ENCODE data around the gene RPS6KA4. TPM values are rescaled to one million over a fixed set of nuclear protein-coding genes. Genes with fewer than 3 reads are reported as not detected.

RPS6KA4 gene
- polyA plus RNA-seq, 3 donors, result 11.1 to 29.4 (median 25.3) TPM

Other genes with a start within 250 kb of the RPS6KA4 start
- gene MACROD1, start 193.0 kb upstream of the RPS6KA4 start, polyA plus RNA-seq, result 10 to 100 TPM; 27.6 to 66.7 (median 38.7) TPM
- 10 to 100 TPM; 30.0 to 65.6 (median 46.3) TPM for gene STIP1, start 173.0 kb upstream of the RPS6KA4 start, polyA plus RNA-seq
- gene FERMT3, start 152.4 kb upstream of the RPS6KA4 start, polyA plus RNA-seq, result 10 to 100 TPM in 2 of 3 donors, 1 to 10 TPM in 1; 5.6 to 39.9 (median 26.7) TPM
- gene TRPT1, start 133.0 kb upstream of the RPS6KA4 start, polyA plus RNA-seq, result 10 to 100 TPM; 42.2 to 61.3 (median 46.7) TPM
- 10 to 100 TPM; 42.5 to 51.3 (median 49.4) TPM for gene NUDT22, start 132.9 kb upstream of the RPS6KA4 start, polyA plus RNA-seq
- 10 to 100 TPM; 34.4 to 47.0 (median 42.8) TPM for gene DNAJC4, start 128.6 kb upstream of the RPS6KA4 start, polyA plus RNA-seq
- 100 to 1,000 TPM in 2 of 3 donors, 10 to 100 TPM in 1; 53.2 to 327 (median 249) TPM for gene VEGFB, start 124.6 kb upstream of the RPS6KA4 start, polyA plus RNA-seq
- gene FKBP2, start 118.1 kb upstream of the RPS6KA4 start, polyA plus RNA-seq, result 100 to 1,000 TPM; 105 to 176 (median 137) TPM
- 100 to 1,000 TPM; 102 to 148 (median 139) TPM for gene PPP1R14B, start 112.2 kb upstream of the RPS6KA4 start, polyA plus RNA-seq
- 10 to 100 TPM in 2 of 3 donors, 1 to 10 TPM in 1; 5.7 to 22.2 (median 11.1) TPM for gene PLCB3, start 107.6 kb upstream of the RPS6KA4 start, polyA plus RNA-seq
- gene BAD, start 74.5 kb upstream of the RPS6KA4 start, polyA plus RNA-seq, result 100 to 1,000 TPM in 1 of 3 donors, 10 to 100 TPM in 2; 40.5 to 115 (median 70.6) TPM
- 10 to 100 TPM; 13.0 to 28.5 (median 25.2) TPM for gene GPR137, start 73.3 kb upstream of the RPS6KA4 start, polyA plus RNA-seq
- under 1 TPM in 1 of 3 donors, not detected in 2; 0.04 TPM for gene KCNK4, start 67.9 kb upstream of the RPS6KA4 start, polyA plus RNA-seq
- gene CATSPERZ, start 58.8 kb upstream of the RPS6KA4 start, polyA plus RNA-seq, result under 1 TPM in 2 of 3 donors, not detected in 1; 0.15 TPM
- 10 to 100 TPM; 30.1 to 58.1 (median 49.6) TPM for gene ESRRA, start 53.6 kb upstream of the RPS6KA4 start, polyA plus RNA-seq
- 100 to 1,000 TPM; 135 to 387 (median 213) TPM for gene TRMT112, start 41.6 kb upstream of the RPS6KA4 start, polyA plus RNA-seq
- 100 to 1,000 TPM; 183 to 391 (median 277) TPM for gene PRDX5, start 41.0 kb upstream of the RPS6KA4 start, polyA plus RNA-seq
- 10 to 100 TPM in 2 of 3 donors, 1 to 10 TPM in 1; 9.1 to 19.1 (median 11.7) TPM for gene CCDC88B, start 19.0 kb upstream of the RPS6KA4 start, polyA plus RNA-seq
- gene SLC22A11, start 196.8 kb downstream of the RPS6KA4 start, polyA plus RNA-seq, result under 1 TPM in 1 of 3 donors, not detected in 2; 0.04 TPM
- under 1 TPM in 2 of 3 donors, not detected in 1; 0.02 to 0.09 TPM for gene SLC22A12, start 232.1 kb downstream of the RPS6KA4 start, polyA plus RNA-seq